Measurements from ENCODE around the gene ADCY9.
"Not testable (repeated sequence)": the region's sequence is repeated elsewhere in the genome, so short reads cannot be mapped to it uniquely, and the experiment has no call there.

ADCY9 gene

DNA sequence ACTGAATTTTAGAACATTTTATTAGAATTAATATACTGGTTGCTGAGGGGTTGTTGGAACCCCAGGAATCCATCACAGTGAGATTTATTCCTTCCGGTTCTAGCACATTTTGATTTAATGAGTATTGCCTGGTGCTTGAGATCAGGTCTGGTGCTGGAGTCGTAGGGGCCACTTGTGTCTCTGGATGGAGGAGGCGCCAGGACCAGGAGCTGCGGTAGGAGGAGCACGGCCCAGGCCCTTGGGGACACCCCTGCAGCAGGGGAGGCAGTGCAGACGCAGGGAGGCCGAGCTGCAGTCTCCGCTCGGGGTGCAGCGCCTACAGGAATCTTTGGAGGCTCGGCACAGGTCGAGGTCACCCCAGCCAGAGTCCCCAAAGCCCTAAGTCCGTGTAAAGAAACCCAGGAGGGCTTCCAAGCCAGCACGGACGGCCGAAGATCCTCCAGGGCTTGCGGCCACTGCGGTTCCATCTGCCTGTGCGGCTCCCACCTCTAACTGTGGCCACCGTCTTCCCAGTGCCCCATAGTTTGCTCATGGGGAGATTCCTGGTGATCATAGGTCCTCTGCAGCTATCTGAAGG is 169.6 kb downstream of the ADCY9 start:
- DNase-seq (ENCODE audit: low spot score): no peak
- Mint-ChIP-seq H3K4me3 (no peak overlapping the region), H3K27me3 (ENCODE audit: low read depth) (peaks cover 10% of the 10 kb centered on the region), H3K27ac (no peak overlapping the region), H3K9me3 (no peaks in the 10 kb centered on the region), H3K36me3 (ENCODE audit: low read depth) (no peaks in the 10 kb centered on the region), H3K4me1 (ENCODE audit: low read depth) (no peaks in the 10 kb centered on the region)

DNA sequence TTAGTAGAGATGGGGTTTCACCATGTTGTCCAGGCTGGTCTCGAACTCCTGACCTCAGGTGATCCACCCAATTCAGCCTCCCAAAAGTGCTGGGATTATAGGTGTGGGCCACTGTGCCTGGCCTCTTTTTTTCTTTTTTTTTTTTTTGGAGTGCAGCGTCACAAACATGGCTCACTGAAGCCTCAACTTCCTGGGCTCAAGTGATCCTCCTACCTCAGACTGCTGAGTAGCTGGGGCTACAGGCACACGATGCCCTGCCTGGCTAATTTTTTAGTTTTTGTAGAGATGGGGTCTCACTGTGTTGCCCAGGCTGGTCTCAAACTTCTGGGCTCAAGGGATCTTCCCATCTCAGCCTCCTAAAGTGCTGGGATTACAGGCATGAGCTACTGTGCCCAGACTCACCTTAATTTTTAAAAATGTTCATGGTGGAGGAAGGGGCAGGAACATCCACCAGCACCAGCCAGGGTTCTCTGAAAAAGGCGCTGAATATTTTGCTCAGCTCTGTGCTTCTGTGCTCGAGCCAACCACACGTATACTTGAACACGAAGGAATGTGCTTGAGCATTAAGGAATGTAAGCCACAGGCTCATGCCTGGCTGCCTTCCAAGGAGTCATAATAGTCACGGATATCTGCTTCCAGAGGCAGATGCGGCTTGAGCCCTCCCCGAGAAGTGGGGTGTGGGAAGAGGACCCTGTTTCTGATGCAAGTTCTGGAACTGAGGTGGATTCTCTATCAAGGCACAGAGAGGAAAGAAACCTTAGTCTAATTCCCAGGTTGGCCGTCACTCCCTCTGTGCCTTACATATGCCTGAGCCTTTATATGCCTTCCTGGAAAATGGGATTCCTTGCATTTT is 170.3 kb downstream of the ADCY9 start:
- Mint-ChIP-seq H3K27me3 (ENCODE audit: low read depth) (peaks cover 8% of the 10 kb centered on the region), H3K9me3 (no peaks in the 10 kb centered on the region), H3K27ac (no peak overlapping the region), H3K4me1 (ENCODE audit: low read depth) (no peaks in the 10 kb centered on the region), H3K36me3 (ENCODE audit: low read depth) (no peaks in the 10 kb centered on the region), H3K4me3 (no peak overlapping the region)
- no peak for DNase-seq (ENCODE audit: low spot score)

DNA sequence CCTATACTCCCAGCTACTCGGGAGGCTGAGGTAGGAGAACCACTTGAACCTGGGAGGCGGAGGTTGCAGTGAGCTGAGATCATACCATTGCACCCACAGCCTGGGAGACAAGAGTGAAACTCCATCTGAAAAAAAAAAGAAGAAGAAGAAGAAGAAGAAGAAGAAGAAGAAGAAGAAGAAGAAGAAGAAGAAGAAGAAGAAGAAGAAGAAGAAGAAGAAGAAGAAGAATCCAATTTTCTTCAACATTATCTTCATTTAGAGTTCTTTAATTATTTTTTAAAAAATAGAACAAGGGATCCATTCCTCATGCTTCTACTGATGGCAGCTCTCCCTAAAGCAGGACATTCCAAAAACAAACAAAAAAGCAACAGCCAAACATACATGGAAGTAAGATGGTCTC is 171.8 kb downstream of the ADCY9 start:
- not testable (repeated sequence) for H3K27ac Mint-ChIP-seq; H3K4me3 Mint-ChIP-seq; H3K9me3 Mint-ChIP-seq; H3K4me1 Mint-ChIP-seq (ENCODE audit: low read depth); DNase-seq (ENCODE audit: low spot score); H3K36me3 Mint-ChIP-seq (ENCODE audit: low read depth); H3K27me3 Mint-ChIP-seq (ENCODE audit: low read depth)

DNA sequence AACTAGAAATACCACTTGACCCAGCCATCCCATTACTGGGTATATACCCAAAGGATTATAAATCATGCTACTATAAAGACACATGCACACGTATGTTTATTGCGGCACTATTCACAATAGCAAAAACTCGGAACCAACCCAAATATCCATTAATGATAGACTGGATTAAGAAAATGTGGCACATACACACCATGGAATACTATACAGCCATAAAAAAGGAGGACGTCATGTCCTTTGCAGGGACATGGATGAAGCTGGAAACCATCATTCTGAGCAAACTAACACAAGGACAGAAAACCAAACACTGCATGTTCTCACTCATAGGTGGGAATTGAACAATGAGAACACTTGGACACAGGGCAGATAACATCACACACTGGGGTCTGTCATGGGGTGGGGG is 174.1 kb downstream of the ADCY9 start:
- H3K27me3 Mint-ChIP-seq (ENCODE audit: low read depth); H3K4me3 Mint-ChIP-seq; H3K27ac Mint-ChIP-seq: not testable (repeated sequence)

DNA sequence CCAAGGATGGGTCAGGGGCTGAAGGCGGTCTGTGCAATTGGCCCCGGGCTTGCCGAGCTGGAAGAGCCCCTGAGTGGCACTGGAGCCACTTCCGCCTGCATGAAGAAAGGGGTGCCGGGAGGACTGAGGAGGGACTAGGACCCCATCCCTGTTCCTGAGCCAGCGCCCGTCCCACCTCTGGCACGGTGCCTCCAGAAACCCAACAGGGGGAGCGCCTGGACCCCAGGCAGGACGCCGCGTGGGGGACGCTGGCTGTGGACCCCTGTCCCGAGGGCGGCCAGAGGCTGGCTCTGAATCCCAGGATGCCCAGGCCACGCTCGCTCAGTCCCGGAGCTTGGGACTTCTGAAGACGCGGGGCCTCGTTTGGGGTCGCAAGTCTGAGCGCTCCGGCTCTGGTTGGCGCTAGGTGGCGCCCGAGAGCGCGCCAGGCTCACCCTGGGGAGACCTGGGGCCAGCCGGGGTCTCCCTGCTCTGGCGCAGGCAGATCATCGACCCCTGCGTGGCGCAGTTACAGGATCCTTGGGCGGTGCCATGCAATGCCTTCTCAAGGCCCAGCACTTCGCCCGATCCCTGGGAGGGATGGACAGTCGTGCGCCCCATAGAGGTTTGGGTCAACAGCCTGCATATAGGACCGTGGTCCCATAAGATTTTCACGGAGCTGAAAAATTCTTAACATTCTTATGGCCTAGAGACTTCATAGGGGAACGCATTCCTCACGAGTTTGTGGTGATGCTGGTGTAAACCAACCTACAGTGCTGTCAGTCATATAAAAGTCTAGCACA is 177.2 kb downstream of the ADCY9 start:
- Mint-ChIP-seq H3K27me3 (ENCODE audit: low read depth) (no peaks in the 10 kb centered on the region), H3K27ac (no peak overlapping the region), H3K4me1 (ENCODE audit: low read depth) (no peaks in the 10 kb centered on the region), H3K4me3 (no peak overlapping the region), H3K36me3 (ENCODE audit: low read depth) (no peaks in the 10 kb centered on the region), H3K9me3 (no peaks in the 10 kb centered on the region)
- peak; percentile 38 for DNase-seq (ENCODE audit: low spot score)

More for the DNA sequence above, 174.1 kb downstream of the ADCY9 start:
- not testable (repeated sequence) for H3K9me3 Mint-ChIP-seq; DNase-seq (ENCODE audit: low spot score); H3K4me1 Mint-ChIP-seq (ENCODE audit: low read depth); H3K36me3 Mint-ChIP-seq (ENCODE audit: low read depth)

DNA sequence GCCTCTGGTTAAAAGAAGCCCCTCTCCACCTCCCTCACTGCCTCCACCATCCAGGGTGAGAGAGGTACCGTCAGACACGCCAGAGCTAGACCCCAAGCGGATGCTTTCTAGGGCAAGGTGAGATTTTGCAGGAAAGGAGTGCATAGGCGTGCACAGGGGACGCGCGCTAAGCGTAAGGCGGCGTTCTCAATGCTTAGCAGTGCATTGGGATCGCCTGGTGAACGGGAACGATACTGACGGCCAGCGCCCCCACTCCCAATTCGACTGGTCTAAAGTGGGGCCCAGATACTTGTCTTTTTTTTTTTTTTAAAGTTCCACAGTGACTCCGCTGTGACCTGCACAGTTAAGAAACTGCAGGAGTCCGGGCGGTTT is 177.8 kb downstream of the ADCY9 start:
- no peak overlapping the region for H3K27ac Mint-ChIP-seq
- no peaks in the 10 kb centered on the region for H3K27me3 Mint-ChIP-seq (ENCODE audit: low read depth)
- peak overlapping the region; percentile 32 for H3K4me3 Mint-ChIP-seq
- no peak for DNase-seq (ENCODE audit: low spot score)
- H3K36me3 Mint-ChIP-seq (ENCODE audit: low read depth): no peaks in the 10 kb centered on the region
- no peaks in the 10 kb centered on the region for H3K4me1 Mint-ChIP-seq (ENCODE audit: low read depth)
- no peaks in the 10 kb centered on the region for H3K9me3 Mint-ChIP-seq

DNA sequence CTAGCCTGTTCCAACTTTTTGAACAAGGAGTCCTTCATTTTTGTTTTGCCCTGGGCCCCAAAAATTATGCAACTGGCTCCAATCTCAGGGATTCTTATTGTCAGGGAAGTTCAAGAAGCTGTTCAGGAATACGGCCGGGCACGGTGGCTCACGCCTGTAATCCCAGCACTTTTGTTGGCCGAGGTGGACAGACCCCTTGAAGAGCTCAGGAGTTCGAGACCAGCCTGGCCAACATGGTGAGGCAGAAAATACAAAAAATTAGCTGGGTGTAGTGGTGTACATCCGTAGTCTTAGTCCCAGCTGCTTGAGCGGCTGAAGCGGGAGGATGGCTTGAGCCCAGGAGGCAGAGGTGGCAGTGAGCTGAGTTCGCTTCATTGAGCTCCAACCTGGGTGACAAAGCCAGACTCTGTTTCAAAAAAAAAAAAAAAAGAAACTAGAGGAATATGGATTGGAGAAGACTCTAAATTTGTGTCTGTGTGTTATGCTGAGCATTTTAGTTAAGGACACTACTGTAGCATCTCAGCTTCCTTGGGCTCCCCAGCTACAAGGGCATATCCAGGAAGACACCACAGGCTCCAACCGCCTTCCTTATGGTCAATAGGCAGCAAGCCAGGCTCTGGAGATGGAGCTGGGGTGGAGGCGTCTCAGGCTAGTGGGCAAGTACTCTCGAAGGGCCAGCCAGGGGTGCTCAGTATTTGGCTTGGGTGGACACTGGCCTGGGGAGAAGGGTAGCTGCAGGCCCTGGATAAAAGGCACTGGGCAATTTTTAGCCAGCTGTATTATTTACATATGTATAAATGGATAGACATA is 179.0 kb downstream of the ADCY9 start:
- Mint-ChIP-seq H3K4me1 (ENCODE audit: low read depth) (no peaks in the 10 kb centered on the region), H3K4me3 (no peak overlapping the region), H3K36me3 (ENCODE audit: low read depth) (no peaks in the 10 kb centered on the region), H3K27me3 (ENCODE audit: low read depth) (peaks cover 4% of the 10 kb centered on the region), H3K9me3 (no peaks in the 10 kb centered on the region), H3K27ac (no peak overlapping the region)
- DNase-seq (ENCODE audit: low spot score): no peak

DNA sequence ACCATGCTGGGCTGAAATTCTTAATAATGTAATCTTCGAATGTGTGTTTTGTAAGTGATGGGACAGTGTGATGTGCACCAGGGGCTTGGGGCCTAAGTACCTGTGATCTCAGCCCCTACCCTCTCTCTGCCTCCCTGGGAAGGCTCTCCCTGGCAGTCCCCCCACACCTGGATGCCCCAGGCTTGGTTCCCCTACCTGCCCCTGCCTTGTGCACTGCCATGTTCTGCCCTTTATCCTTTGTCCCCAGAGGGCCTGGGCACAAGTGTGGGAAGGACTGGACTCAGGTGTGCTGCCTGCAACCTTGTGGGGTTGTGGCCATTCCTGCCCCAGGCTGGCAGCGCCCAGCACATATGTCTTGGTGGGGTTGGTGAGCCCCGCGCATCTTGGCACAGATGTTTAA is 180.3 kb downstream of the ADCY9 start:
- no peak overlapping the region for H3K27ac Mint-ChIP-seq
- no peak overlapping the region for H3K4me3 Mint-ChIP-seq
- no peaks in the 10 kb centered on the region for H3K4me1 Mint-ChIP-seq (ENCODE audit: low read depth)
- DNase-seq (ENCODE audit: low spot score): no peak
- H3K9me3 Mint-ChIP-seq: no peaks in the 10 kb centered on the region
- H3K27me3 Mint-ChIP-seq (ENCODE audit: low read depth): peaks cover 6% of the 10 kb centered on the region
- H3K36me3 Mint-ChIP-seq (ENCODE audit: low read depth): no peaks in the 10 kb centered on the region

DNA sequence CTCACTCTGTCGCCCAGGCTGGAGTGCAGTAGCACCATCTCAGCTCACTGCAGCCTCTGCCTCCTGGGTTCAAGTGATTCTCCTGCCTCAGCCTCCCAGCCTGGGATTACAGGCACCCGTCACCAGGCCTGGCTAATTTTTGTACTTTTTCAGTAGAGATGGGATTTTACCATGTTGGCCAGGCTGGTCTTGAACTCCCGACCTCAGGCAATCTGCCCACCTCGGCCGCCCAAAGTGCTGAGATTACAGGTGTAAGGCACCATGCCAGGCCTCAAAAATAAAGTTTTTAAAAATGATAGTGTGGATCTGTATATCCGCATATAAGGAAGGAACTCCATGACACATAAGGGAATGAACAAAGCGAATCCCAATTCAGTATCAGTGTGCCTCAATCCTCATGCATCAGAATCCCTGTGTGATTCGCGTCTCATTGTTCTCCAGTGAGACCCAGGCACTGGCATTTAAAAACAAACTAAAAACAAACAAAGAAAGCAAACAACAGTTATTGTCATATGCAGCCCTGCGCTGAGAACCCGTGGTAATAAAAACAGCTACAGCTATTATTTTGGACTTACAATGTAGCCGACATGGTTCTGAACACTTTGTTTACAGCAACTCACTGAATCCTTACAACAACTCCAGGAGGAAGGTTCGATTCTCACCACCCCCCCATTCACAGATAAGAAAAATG is 181.6 kb downstream of the ADCY9 start:
- DNase-seq (ENCODE audit: low spot score): no peak
- no peak overlapping the region for H3K27ac Mint-ChIP-seq
- no peaks in the 10 kb centered on the region for H3K4me1 Mint-ChIP-seq (ENCODE audit: low read depth)
- peaks cover 11% of the 10 kb centered on the region for H3K27me3 Mint-ChIP-seq (ENCODE audit: low read depth)
- H3K4me3 Mint-ChIP-seq: no peak overlapping the region
- no peaks in the 10 kb centered on the region for H3K36me3 Mint-ChIP-seq (ENCODE audit: low read depth)
- no peaks in the 10 kb centered on the region for H3K9me3 Mint-ChIP-seq

DNA sequence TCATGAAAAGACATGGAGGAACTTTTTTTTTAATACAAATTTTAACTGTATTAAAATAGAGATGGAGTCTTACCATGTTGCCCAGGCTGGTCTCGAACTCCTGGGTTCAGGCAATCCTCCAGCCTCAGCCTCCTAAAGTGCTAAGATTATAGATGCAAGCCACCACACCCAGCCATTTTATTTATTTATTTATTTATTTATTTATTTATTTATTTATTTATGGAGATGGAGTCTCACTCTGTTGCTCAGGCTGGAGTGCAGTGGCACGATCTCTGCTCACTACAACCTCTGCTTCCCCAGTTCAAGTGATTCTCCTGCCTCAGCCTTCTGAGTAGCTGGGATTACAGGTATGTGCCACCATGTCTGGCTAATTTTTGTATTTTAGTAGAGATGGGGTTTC is 189.1 kb downstream of the ADCY9 start:
- H3K4me1 Mint-ChIP-seq (ENCODE audit: low read depth); H3K9me3 Mint-ChIP-seq; H3K27ac Mint-ChIP-seq; H3K4me3 Mint-ChIP-seq; H3K36me3 Mint-ChIP-seq (ENCODE audit: low read depth); DNase-seq (ENCODE audit: low spot score): not testable (repeated sequence)
- H3K27me3 Mint-ChIP-seq (ENCODE audit: low read depth): peaks cover 12% of the 10 kb centered on the region

DNA sequence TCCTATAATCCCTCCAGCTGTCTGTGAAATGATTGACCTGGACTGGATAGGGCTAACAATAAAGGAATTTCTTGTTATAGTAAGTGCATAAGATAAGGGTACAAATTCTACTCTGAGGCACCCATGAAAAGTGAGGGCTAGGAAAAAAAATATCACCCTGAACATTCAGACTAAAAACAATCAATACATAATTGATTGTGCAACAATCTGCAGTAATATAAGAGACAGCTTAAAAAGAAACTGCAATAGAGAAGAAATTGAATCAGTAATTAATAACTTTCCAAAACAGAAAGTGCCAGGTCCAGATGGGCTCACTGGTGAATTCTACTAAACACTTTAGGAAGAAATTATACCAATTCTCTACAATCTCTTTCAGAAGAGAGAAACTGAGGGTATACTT is 191.5 kb downstream of the ADCY9 start:
- H3K36me3 Mint-ChIP-seq (ENCODE audit: low read depth): no peaks in the 10 kb centered on the region
- DNase-seq (ENCODE audit: low spot score): no peak
- H3K27me3 Mint-ChIP-seq (ENCODE audit: low read depth): peaks cover 5% of the 10 kb centered on the region
- no peak overlapping the region for H3K27ac Mint-ChIP-seq
- no peak overlapping the region for H3K4me3 Mint-ChIP-seq
- H3K9me3 Mint-ChIP-seq: no peaks in the 10 kb centered on the region
- no peaks in the 10 kb centered on the region for H3K4me1 Mint-ChIP-seq (ENCODE audit: low read depth)

DNA sequence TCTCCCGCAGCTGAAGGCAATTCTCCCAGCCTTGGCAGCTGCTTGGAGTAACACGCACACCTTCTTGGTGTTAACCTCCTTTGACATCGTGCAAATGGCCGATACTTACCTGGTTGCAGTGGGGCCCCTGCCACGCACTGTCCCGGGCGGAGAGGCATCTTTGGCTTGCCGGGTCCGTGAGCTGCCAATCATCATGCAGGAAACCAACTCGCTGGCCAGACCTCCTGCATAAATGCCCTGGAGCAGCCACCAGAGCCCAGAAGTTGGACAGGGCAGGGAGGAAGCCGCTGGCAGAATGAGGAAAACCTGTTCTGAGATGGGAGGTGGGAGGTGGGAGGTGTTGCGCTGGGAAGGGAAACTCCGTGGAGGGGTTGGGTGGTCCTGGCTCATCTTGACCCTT is 194.0 kb downstream of the ADCY9 start:
- no peak overlapping the region for H3K4me3 Mint-ChIP-seq
- peaks cover 5% of the 10 kb centered on the region for H3K27me3 Mint-ChIP-seq (ENCODE audit: low read depth)
- H3K36me3 Mint-ChIP-seq (ENCODE audit: low read depth): no peaks in the 10 kb centered on the region
- H3K4me1 Mint-ChIP-seq (ENCODE audit: low read depth): no peaks in the 10 kb centered on the region
- no peak overlapping the region for H3K27ac Mint-ChIP-seq
- DNase-seq (ENCODE audit: low spot score): no peak
- H3K9me3 Mint-ChIP-seq: peaks cover 11% of the 10 kb centered on the region

DNA sequence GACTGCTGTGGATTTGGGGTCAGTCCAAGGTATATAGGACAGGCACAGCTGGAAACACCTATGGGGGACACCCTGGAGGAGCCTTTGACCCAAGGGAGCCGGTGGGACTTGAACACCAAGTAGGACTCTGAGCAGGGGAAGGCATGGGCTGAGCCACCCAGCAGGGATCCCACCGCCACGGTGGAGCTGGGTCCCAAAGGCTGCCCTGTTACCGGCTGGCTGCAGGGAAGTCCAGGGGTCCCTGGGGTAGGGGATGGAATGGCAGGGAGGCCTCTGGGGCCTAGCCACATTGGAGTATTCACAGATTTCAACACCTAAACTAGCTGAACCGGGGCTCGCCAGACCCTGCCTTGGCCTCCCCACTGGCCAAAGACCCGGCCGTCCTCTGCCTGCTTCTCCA is 196.0 kb downstream of the ADCY9 start:
- H3K36me3 Mint-ChIP-seq (ENCODE audit: low read depth): no peaks in the 10 kb centered on the region
- H3K4me3 Mint-ChIP-seq: no peak overlapping the region
- DNase-seq (ENCODE audit: low spot score): no peak
- no peaks in the 10 kb centered on the region for H3K4me1 Mint-ChIP-seq (ENCODE audit: low read depth)
- H3K9me3 Mint-ChIP-seq: peaks cover 11% of the 10 kb centered on the region
- H3K27ac Mint-ChIP-seq: no peak overlapping the region
- H3K27me3 Mint-ChIP-seq (ENCODE audit: low read depth): no peaks in the 10 kb centered on the region
